GM12865 (cell line): ENCODE results near the gene STAT5B.
"Not testable (repeated sequence)": the region's sequence is repeated elsewhere in the genome, so short reads cannot be mapped to it uniquely, and the experiment has no call there.

ENCODE experiments used
- DNase-seq: peaks from one replicate; pipeline ENCODE4 v3.0.0; 2010; ENCODE audit warnings: low read depth
- H3K4me3 ChIP-seq: 2 replicates; pipeline ENCODE4 v1.5.1; 2011; ENCODE audit warnings: mild to moderate bottlenecking, low read depth, low read length, control low read depth
- TF ChIP-seq, protein P1 (sequence below): IDR thresholded peaks from 2 replicates; pipeline ENCODE4 v1.5.1; 2011; ENCODE audit warnings: low read length, control low read depth, low read depth, inconsistent platforms; ENCODE audit not compliant: insufficient read depth; ENCODE audit errors: missing control alignments

The STAT5B gene

DNA sequence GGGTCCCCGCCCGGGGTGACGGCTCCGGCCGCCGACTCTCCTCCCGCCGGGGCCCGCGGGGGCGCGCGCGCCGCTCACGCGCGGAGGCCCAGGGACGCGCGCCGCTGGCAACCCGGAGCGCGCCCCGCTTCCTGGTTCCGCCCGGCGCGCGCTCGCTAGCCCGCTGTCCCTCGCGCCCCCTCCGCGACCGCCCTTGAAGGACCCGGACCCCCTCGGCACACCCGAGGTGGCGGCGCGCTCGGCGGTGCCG is at the start of gene STAT5B:
STAT5B (minus strand) TSS at position 33 of the 250 bp plus-strand sequence. CDS start 44,264 bp downstream, outside the sequence.
- peak; percentile 84 for DNase-seq
- peak within 1 kb of the TSS; percentile 94 for H3K4me3 ChIP-seq

DNA sequence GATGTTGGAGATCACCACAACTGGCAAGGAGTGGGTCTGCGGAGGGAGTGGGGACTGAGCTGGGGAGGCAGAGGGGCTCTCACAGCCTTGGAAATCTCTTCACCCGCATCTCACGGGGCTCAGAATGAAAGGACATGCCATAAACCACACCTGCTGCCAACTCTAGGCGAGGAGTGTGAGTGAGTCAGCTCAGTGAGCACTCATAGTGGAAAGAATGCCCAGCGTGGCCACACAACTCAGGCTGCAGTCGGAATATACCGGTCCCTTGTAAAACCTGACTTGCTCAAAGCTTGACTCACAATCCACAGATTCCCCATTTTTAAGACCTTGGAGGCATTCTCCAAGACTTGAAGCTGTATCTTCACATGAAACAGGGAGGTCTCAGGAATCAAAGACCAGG is 48.8 kb upstream of the STAT5B start:
- no peak overlapping the region for H3K4me3 ChIP-seq
- TF ChIP-seq, protein P1, sequence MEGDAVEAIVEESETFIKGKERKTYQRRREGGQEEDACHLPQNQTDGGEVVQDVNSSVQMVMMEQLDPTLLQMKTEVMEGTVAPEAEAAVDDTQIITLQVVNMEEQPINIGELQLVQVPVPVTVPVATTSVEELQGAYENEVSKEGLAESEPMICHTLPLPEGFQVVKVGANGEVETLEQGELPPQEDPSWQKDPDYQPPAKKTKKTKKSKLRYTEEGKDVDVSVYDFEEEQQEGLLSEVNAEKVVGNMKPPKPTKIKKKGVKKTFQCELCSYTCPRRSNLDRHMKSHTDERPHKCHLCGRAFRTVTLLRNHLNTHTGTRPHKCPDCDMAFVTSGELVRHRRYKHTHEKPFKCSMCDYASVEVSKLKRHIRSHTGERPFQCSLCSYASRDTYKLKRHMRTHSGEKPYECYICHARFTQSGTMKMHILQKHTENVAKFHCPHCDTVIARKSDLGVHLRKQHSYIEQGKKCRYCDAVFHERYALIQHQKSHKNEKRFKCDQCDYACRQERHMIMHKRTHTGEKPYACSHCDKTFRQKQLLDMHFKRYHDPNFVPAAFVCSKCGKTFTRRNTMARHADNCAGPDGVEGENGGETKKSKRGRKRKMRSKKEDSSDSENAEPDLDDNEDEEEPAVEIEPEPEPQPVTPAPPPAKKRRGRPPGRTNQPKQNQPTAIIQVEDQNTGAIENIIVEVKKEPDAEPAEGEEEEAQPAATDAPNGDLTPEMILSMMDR, result no peak
- no peak for DNase-seq

More for the DNA sequence above, at the start of gene STAT5B:
- TF ChIP-seq, protein P1, result no peak

DNA sequence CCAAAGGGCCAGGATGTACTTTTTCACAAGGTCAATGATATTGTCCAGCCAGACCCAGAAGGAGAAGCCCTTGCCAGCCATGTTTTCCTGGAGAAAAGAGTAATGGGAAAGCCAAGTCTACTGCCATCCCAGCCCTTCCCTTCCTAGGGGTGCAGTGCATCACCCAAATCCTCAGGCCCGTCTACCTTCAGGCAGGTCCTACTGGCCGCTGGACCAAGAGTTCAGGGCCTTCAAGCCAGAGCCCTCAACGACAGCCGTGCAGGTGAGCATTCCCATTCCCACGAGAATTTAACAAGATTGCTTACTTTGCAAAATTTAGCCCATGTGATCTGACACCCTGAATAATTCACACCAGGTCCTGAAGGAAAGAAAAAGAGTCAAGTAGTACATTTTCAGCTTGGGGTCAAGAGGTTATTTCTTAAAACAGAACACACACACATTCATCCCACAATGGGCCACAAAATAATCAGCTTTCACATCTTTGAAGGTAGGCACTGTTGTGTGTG is 47.1 kb upstream of the STAT5B start:
- TF ChIP-seq, protein P1, result no peak
- DNase-seq, result no peak
- H3K4me3 ChIP-seq, result no peak overlapping the region

DNA sequence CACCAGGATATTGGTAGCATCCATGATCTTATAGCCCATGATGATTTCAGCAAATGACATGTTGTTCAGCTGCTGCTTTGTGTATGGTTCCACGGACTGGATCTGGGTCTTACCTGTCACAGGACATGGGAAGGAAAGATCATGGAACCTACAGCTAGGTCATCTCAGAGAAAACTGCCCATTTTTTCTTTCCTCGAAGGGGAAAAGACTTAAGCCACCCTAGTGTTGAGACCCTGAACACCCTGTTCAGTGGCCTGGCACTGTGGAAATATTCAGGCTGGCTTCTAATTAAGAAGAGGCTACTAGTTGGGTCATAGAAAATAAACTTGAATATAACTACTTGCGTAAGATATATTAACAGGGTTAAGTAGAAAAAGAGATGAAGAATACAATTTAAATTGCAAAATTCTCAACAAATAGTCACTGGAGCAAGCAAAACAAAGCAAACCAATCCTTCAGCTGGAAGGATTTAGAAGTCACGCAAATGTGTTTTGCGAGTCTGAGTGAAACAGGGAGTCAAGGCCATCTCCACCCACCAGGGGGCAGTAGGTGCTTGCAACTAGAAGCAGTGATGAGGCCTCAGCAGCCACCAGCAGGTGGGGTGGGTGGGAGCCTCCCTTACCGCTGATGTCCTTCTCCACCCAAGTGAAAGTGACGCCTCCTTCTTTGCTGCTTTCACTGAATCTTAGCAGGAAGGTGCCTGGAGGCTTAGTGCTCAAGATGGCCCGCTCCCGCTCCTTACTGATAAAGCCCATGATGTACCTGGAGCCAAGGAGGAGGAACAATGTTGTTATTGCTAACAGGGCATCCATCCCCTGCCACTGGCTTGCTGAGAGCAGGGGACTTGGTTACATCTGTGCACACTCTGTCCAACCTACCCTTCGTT is 46.4 kb upstream of the STAT5B start:
- peak; percentile 96 for DNase-seq
- H3K4me3 ChIP-seq, result no peak overlapping the region
- TF ChIP-seq, protein P1, result peak; percentile 100

DNA sequence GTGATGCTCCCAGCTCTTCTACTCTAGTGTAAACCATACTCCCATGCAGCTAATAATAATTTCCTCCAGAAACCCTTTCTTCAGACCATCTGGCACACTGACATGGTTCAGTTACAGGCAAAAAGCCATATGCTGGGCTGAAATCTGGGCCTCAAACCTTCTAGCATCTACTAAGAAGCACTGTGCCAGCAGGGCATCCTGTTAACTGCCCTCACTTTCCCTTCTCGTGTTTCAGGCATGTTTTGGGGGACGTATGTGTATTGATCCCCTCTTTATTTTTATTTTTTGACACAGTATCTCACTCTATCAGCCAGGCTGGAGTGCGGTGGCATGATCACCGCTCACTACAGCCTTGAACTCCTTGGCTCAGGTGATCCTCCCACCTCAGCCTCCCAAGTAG is 45.4 kb upstream of the STAT5B start:
- DNase-seq, result no peak
- no peak overlapping the region for H3K4me3 ChIP-seq
- TF ChIP-seq, protein P1, result no peak

DNA sequence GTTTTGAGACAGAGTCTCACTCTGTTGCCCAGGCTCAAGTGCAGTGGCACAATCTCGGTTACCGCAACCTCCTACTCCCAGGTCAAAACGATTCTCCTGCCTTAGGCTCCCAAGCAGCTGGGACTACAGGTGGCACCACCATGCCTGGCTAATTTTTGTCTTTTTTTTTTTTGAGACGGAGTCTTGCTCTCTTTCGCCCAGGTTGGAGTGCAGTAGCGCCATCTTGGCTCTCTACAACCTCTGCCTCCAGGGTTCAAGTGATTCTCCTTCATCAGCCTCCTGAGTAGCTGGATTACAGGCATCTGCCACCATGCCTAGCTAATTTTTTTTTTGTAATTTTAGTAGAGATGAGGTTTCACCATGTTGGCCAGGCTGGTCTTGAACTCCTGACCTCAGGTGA is 41.8 kb upstream of the STAT5B start:
- not testable (repeated sequence) for H3K4me3 ChIP-seq, DNase-seq

DNA sequence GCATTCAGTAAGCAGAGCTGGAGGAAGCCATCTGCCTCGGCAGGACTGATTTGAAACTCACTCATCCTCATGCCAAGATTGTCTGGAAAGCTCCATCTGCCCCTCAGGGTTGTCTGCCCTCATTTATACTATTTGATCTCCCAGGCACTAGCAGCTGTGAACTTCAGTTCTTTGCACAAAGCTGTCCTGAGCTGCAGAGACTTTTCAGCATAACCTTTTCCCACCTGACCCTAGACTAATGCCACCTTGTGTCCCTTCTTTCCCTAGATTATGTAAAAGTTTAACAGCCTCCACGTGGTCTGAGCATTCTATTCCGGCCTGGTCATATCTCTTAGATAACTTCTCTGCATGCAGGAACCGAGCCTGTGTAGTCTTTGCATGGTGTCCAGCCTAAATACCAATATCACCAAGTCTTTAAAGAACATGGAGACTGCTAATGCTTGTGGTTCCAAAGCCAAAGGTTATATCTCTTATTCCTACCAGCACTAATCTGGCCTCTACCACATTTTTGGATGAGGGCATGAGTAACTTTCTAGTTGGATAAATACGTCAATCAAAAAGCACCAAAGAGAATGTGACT is 41.2 kb upstream of the STAT5B start:
- no peak for DNase-seq
- TF ChIP-seq, protein P1, result no peak
- H3K4me3 ChIP-seq, result no peak overlapping the region
